ENCODE measurements around the gene ALDH8A1.

DNA sequence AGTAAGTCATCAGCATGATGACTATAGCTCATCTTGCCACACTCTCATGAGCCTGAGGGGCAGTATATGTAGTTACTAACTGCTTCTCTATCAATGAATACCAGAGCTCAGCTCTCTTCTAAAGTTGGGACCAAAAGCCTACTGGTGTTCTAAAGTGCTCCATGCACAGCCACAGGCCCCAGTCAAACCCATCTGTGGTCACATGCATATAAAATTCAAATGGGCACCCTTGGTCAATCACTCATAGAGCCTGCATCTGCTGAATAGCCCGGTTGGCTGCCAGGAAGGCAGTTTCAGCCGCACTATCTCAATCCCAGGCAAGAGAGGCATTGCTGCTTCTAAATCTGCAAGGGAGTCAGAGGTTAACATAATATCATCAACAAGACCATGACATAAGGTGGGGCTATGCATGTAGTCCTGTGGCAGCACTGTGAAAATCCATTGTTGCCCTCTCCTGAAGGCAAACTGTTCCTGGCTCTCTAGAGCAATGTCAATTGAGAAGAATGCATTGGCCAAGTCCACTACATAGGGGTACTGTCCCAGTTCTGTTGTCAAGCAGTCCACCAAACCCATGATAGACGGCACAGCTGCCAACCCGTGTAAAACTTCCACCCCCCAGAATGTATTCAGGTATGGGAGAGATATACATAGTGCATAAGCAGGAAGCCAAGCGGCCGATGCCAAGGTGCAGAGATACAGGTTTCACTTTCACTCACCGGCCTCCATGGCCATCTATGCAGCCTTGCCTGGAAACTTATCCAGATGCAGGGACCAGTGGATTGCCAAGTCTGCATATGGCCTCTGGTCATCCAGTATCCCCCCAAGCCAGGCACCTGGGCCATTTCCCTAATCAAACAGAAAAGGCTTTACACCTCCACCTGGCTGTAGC is 76.2 kb downstream of the ALDH8A1 start:
- TF ChIP-seq, protein P1, sequence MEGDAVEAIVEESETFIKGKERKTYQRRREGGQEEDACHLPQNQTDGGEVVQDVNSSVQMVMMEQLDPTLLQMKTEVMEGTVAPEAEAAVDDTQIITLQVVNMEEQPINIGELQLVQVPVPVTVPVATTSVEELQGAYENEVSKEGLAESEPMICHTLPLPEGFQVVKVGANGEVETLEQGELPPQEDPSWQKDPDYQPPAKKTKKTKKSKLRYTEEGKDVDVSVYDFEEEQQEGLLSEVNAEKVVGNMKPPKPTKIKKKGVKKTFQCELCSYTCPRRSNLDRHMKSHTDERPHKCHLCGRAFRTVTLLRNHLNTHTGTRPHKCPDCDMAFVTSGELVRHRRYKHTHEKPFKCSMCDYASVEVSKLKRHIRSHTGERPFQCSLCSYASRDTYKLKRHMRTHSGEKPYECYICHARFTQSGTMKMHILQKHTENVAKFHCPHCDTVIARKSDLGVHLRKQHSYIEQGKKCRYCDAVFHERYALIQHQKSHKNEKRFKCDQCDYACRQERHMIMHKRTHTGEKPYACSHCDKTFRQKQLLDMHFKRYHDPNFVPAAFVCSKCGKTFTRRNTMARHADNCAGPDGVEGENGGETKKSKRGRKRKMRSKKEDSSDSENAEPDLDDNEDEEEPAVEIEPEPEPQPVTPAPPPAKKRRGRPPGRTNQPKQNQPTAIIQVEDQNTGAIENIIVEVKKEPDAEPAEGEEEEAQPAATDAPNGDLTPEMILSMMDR (IDR thresholded peaks at IDR 0.05), result no peak
- TF ChIP-seq POLR2A (IDR thresholded peaks at IDR 0.05), result no peak

Data from lower leg skin (tissue), 3 donors.